K562 (cell line): Measurements from ENCODE around the gene BPTF. TPM values are rescaled to one million over a fixed set of nuclear protein-coding genes. Genes with fewer than 3 reads are reported as not detected.

ENCODE experiments used
- CEBPB ChIP-seq: fragments of 450-650 bp; IDR thresholded peaks from 2 replicates; pipeline ENCODE4 v1.6.1; 2016; ENCODE audit warnings: missing genetic modification characterization, missing compliant biosample characterization
- DIDO1 ChIP-seq: fragments of 450-650 bp; IDR thresholded peaks from 2 replicates; pipeline ENCODE4 v1.6.1; 2016; ENCODE audit warnings: low read depth, missing biosample characterization, missing genetic modification characterization
- EP400 ChIP-seq: fragments of 450-650 bp; IDR thresholded peaks from 2 replicates; pipeline ENCODE4 v1.6.1; 2017; ENCODE audit warnings: antibody characterized with exemption, mild to moderate bottlenecking, moderate library complexity
- FOXM1 ChIP-seq, 2 experiments: fragments of 450-650 bp in 1 of 2; sonication (generic) in 1 of 2; formaldehyde crosslinking in 1 of 2; IDR thresholded peaks; 2 replicates each; pipeline versions ENCODE4 v1.6.1 to v1.9.0; 2017 to 2022; ENCODE audit warnings: low read depth in 2 of 2, mild to moderate bottlenecking in 2 of 2, missing genetic modification reagents in 1 of 2, moderate library complexity in 1 of 2
- HDGF ChIP-seq: fragments of 450-650 bp; IDR thresholded peaks from 2 replicates; pipeline ENCODE4 v1.6.1; 2016
- MECOM ChIP-seq: fragments of 250-450 bp; sonication (Bioruptor Pico); IDR thresholded peaks from 2 replicates; pipeline ENCODE4 v1.8.0; 2022; ENCODE audit warnings: inconsistent platforms
- NR1H2 ChIP-seq: sonication (generic); formaldehyde crosslinking; IDR thresholded peaks from 2 replicates; pipeline ENCODE4 v1.4.0; 2020; ENCODE audit warnings: mild to moderate bottlenecking, missing genetic modification reagents
- TEAD4 ChIP-seq, 2 experiments: sonication (generic) in 1 of 2; formaldehyde crosslinking in 1 of 2; IDR thresholded peaks; 2 replicates each; pipeline versions ENCODE4 v1.6.1 to v1.8.0; 2012 to 2022; ENCODE audit warnings: borderline replicate concordance in 1 of 2, inconsistent platforms in 1 of 2, low read length in 1 of 2, mild to moderate bottlenecking in 1 of 2, missing genetic modification reagents in 1 of 2
- ZNF12 ChIP-seq: sonication (generic); formaldehyde crosslinking; IDR thresholded peaks from 2 replicates; pipeline ENCODE4 v1.4.0; 2020; ENCODE audit warnings: mild to moderate bottlenecking, missing genetic modification reagents
- ZNF165 ChIP-seq: fragments of 250-450 bp; sonication (Bioruptor Pico); IDR thresholded peaks from 2 replicates; pipeline ENCODE4 v1.4.0; 2020; ENCODE audit warnings: borderline replicate concordance
- ZNF384 ChIP-seq: IDR thresholded peaks from 2 replicates; pipeline ENCODE4 v1.6.1; 2012; ENCODE audit warnings: low read depth, low read length, improper control_type of control experiment
- polyA plus RNA-seq, 8 experiments: library from polyadenylated mRNA; depleted of rRNA in 4 of 8; stranded (reverse) in 5 of 8; unstranded in 3 of 8; fragments of >200 nt; fragmentation: Nextera tagmentation in 2 of 8; fragmentation: Illumina TruSeq in 1 of 8; extraction: Ambion mirVana in 2 of 8; extraction: Trizol in 1 of 8; gene quantifications; 2 replicates each; pipeline versions ENCODE4 v1.2.1 to v1.2.3, GENCODE V29; 2011 to 2014; ENCODE audit warnings: inconsistent platforms in 1 of 8, missing spikeins in 1 of 8
- total RNA-seq, 7 experiments: library from RNA; depleted of rRNA in 6 of 7; stranded (reverse); fragments of >200 nt in 6 of 7; fragmentation: Illumina TruSeq in 2 of 7; extraction: Trizol in 2 of 7; gene quantifications; 2 replicates each; pipeline versions ENCODE4 v1.2.1 to v1.2.3, GENCODE V29; 2011 to 2021; ENCODE audit warnings: low replicate concordance in 1 of 7
- TF ChIP-seq, protein P1 (sequence below): sonication (generic); formaldehyde crosslinking; IDR thresholded peaks from 2 replicates; pipeline ENCODE4 v1.8.0; 2022; ENCODE audit warnings: mild to moderate bottlenecking, missing genetic modification reagents
- TF ChIP-seq, protein P2 (sequence below): fragments of 450-650 bp; IDR thresholded peaks from 2 replicates; pipeline ENCODE4 v1.6.1; 2016; ENCODE audit warnings: low read depth, mild to moderate bottlenecking, moderate library complexity
- TF ChIP-seq, protein P3 (sequence below): fragments of 150-350 bp; conservative IDR thresholded peaks from 2 replicates; pipeline ENCODE4 v1.6.1; 2014; ENCODE audit warnings: low read length

Gene BPTF
- total and polyA plus RNA-seq, 9 of the 15 experiments (the other 6 are each of a cell fraction or from before 2014, with no cell fraction given), result 12.5 to 52.1 (median 26.9) TPM

DNA sequence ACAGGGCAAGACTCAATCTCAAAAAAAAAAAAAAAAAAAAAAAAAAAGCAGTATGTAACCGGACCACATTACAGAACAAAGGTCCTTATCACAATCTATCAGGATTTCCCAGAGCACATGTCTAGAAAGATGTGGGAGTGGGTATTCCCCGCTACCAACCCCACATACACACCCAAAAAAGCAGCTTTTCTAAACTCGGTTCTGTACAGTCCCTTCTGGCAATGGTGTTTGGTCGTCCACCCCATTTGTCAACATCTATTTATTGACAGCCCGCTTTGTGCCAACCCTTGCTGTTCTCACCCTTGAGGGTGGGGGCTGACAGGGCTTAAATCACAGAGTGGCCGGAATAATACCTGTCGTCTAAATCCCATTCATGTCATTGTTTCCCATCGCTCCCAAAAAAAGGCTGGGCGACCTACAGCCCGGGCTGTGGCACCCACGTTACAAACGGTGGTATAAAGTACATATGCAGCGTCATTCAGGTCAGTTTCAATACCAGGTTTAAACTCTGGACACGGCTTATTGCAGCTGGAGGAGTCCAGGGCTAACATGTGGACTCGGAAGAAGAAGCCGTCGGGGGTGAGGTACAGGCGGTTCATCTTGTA lies 167.3 kb downstream of the BPTF start (continued):
- TF ChIP-seq, protein P1, sequence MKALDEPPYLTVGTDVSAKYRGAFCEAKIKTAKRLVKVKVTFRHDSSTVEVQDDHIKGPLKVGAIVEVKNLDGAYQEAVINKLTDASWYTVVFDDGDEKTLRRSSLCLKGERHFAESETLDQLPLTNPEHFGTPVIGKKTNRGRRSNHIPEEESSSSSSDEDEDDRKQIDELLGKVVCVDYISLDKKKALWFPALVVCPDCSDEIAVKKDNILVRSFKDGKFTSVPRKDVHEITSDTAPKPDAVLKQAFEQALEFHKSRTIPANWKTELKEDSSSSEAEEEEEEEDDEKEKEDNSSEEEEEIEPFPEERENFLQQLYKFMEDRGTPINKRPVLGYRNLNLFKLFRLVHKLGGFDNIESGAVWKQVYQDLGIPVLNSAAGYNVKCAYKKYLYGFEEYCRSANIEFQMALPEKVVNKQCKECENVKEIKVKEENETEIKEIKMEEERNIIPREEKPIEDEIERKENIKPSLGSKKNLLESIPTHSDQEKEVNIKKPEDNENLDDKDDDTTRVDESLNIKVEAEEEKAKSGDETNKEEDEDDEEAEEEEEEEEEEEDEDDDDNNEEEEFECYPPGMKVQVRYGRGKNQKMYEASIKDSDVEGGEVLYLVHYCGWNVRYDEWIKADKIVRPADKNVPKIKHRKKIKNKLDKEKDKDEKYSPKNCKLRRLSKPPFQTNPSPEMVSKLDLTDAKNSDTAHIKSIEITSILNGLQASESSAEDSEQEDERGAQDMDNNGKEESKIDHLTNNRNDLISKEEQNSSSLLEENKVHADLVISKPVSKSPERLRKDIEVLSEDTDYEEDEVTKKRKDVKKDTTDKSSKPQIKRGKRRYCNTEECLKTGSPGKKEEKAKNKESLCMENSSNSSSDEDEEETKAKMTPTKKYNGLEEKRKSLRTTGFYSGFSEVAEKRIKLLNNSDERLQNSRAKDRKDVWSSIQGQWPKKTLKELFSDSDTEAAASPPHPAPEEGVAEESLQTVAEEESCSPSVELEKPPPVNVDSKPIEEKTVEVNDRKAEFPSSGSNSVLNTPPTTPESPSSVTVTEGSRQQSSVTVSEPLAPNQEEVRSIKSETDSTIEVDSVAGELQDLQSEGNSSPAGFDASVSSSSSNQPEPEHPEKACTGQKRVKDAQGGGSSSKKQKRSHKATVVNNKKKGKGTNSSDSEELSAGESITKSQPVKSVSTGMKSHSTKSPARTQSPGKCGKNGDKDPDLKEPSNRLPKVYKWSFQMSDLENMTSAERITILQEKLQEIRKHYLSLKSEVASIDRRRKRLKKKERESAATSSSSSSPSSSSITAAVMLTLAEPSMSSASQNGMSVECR, result no peak
- TF ChIP-seq HDGF (no peak), CEBPB (tag) (no peak), DIDO1 (tag) (no peak), TEAD4 (IDR thresholded peaks at IDR 0.05; ENCODE audit: low read length) (no peak), TEAD4 (CRISPR knock-in tag; IDR thresholded peaks at IDR 0.05; ENCODE audit: borderline replicate concordance) (no peak), ZNF384 (peak; percentile 44; the same call in 1 of the 2 replicates), FOXM1 (IDR thresholded peaks at IDR 0.05; ENCODE audit: low read depth) (no peak), FOXM1 (CRISPR knock-in tag; IDR thresholded peaks at IDR 0.05; ENCODE audit: low read depth) (no peak), NR1H2 (CRISPR knock-in tag) (peak; percentile 91; the same call in 1 of the 2 replicates), MECOM (CRISPR knock-in tag) (no peak), ZNF165 (CRISPR knock-in tag) (no peak), EP400 (peak; percentile 34; the same call in 1 of the 2 replicates), ZNF12 (CRISPR knock-in tag) (peak; percentile 68; the same call in 1 of the 2 replicates)
- TF ChIP-seq, protein P2, sequence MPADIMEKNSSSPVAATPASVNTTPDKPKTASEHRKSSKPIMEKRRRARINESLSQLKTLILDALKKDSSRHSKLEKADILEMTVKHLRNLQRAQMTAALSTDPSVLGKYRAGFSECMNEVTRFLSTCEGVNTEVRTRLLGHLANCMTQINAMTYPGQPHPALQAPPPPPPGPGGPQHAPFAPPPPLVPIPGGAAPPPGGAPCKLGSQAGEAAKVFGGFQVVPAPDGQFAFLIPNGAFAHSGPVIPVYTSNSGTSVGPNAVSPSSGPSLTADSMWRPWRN, result no peak
- TF ChIP-seq, protein P3, sequence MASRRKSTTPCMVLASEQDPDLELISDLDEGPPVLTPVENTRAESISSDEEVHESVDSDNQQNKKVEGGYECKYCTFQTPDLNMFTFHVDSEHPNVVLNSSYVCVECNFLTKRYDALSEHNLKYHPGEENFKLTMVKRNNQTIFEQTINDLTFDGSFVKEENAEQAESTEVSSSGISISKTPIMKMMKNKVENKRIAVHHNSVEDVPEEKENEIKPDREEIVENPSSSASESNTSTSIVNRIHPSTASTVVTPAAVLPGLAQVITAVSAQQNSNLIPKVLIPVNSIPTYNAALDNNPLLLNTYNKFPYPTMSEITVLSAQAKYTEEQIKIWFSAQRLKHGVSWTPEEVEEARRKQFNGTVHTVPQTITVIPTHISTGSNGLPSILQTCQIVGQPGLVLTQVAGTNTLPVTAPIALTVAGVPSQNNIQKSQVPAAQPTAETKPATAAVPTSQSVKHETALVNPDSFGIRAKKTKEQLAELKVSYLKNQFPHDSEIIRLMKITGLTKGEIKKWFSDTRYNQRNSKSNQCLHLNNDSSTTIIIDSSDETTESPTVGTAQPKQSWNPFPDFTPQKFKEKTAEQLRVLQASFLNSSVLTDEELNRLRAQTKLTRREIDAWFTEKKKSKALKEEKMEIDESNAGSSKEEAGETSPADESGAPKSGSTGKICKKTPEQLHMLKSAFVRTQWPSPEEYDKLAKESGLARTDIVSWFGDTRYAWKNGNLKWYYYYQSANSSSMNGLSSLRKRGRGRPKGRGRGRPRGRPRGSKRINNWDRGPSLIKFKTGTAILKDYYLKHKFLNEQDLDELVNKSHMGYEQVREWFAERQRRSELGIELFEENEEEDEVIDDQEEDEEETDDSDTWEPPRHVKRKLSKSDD, result no peak
